T-helper 2 cell treated with Interferon-gamma antibody and Interleukin-4, amounts not matched to agents 5 μg/mL and 100 μg/mL, for 36 hours (primary cell): ENCODE results near the gene KRTAP10-2.

Experiments used
- DNase-seq: peaks from one replicate; pipeline ENCODE4 v3.0.0; 2021; ENCODE audit warnings: low spot score
- H3K27ac Mint-ChIP-seq: one replicate; pipeline ENCODE4 v1.8.0; 2021; ENCODE audit warnings: mild to moderate bottlenecking, mixed read lengths
- H3K27me3 Mint-ChIP-seq: one replicate; pipeline ENCODE4 v1.8.0; 2021; ENCODE audit warnings: low read depth, mixed read lengths
- H3K36me3 Mint-ChIP-seq: one replicate; pipeline ENCODE4 v1.8.0; 2021; ENCODE audit warnings: low read depth, mixed read lengths
- H3K4me1 Mint-ChIP-seq: one replicate; pipeline ENCODE4 v1.8.0; 2021; ENCODE audit warnings: low read depth, mixed read lengths
- H3K4me3 Mint-ChIP-seq: one replicate; pipeline ENCODE4 v1.8.0; 2022; ENCODE audit warnings: mild to moderate bottlenecking, moderate library complexity, mixed read lengths
- H3K9me3 Mint-ChIP-seq: one replicate; pipeline ENCODE4 v1.8.0; 2021; ENCODE audit warnings: mixed read lengths

The KRTAP10-2 gene

GRCh38 chr21:44516342-44516741 is 35.0 kb downstream of the KRTAP10-2 start:
- no peaks in the 10 kb centered on the region for H3K4me1 Mint-ChIP-seq
- no peak for DNase-seq
- H3K9me3 Mint-ChIP-seq, result no peaks in the 10 kb centered on the region
- H3K36me3 Mint-ChIP-seq, result no peaks in the 10 kb centered on the region
- H3K27ac Mint-ChIP-seq, result no peak overlapping the region
- H3K4me3 Mint-ChIP-seq, result no peak overlapping the region
- H3K27me3 Mint-ChIP-seq, result no peaks in the 10 kb centered on the region

- Mint-ChIP-seq H3K4me1 (no peaks in the 10 kb centered on the region), H3K27ac (no peak overlapping the region), H3K27me3 (no peaks in the 10 kb centered on the region), H3K36me3 (no peaks in the 10 kb centered on the region), H3K4me3 (no peak overlapping the region), H3K9me3 (no peaks in the 10 kb centered on the region)
- DNase-seq, result no peak
Observed at GRCh38 chr21:44515359-44516165, 35.7 kb downstream of the KRTAP10-2 start.

GRCh38 chr21:44514746-44515358 is 36.5 kb downstream of the KRTAP10-2 start:
- no peaks in the 10 kb centered on the region for H3K4me1 Mint-ChIP-seq
- no peaks in the 10 kb centered on the region for H3K36me3 Mint-ChIP-seq
- no peak for DNase-seq
- H3K4me3 Mint-ChIP-seq, result no peak overlapping the region
- no peak overlapping the region for H3K27ac Mint-ChIP-seq
- no peaks in the 10 kb centered on the region for H3K9me3 Mint-ChIP-seq
- no peaks in the 10 kb centered on the region for H3K27me3 Mint-ChIP-seq

- H3K4me1 Mint-ChIP-seq, result no peaks in the 10 kb centered on the region
- H3K4me3 Mint-ChIP-seq, result no peak overlapping the region
- H3K36me3 Mint-ChIP-seq, result no peaks in the 10 kb centered on the region
- H3K27me3 Mint-ChIP-seq, result no peaks in the 10 kb centered on the region
- no peak for DNase-seq
- H3K9me3 Mint-ChIP-seq, result no peaks in the 10 kb centered on the region
- H3K27ac Mint-ChIP-seq, result no peak overlapping the region
Observed at GRCh38 chr21:44514218-44514520, 37.1 kb downstream of the KRTAP10-2 start.

GRCh38 chr21:44513389-44514217 is 37.7 kb downstream of the KRTAP10-2 start:
- Mint-ChIP-seq H3K9me3 (no peaks in the 10 kb centered on the region), H3K36me3 (no peaks in the 10 kb centered on the region), H3K27me3 (no peaks in the 10 kb centered on the region), H3K4me1 (no peaks in the 10 kb centered on the region), H3K27ac (no peak overlapping the region), H3K4me3 (no peak overlapping the region)
- DNase-seq, result no peak

- Mint-ChIP-seq H3K27ac (no peak overlapping the region), H3K4me3 (no peak overlapping the region), H3K36me3 (no peaks in the 10 kb centered on the region), H3K9me3 (no peaks in the 10 kb centered on the region), H3K4me1 (no peaks in the 10 kb centered on the region), H3K27me3 (no peaks in the 10 kb centered on the region)
- DNase-seq, result no peak
Observed at GRCh38 chr21:44512496-44513388, 38.6 kb downstream of the KRTAP10-2 start.

- H3K4me3 Mint-ChIP-seq, result no peak overlapping the region
Observed at GRCh38 chr21:44511938-44512275, 39.4 kb downstream of the KRTAP10-2 start.

GRCh38 chr21:44511219-44511937 is 39.9 kb downstream of the KRTAP10-2 start:
- H3K27me3 Mint-ChIP-seq, result no peaks in the 10 kb centered on the region
- DNase-seq, result no peak
- H3K4me1 Mint-ChIP-seq, result no peaks in the 10 kb centered on the region
- no peaks in the 10 kb centered on the region for H3K36me3 Mint-ChIP-seq
- no peak overlapping the region for H3K4me3 Mint-ChIP-seq
- H3K27ac Mint-ChIP-seq, result no peak overlapping the region
- H3K9me3 Mint-ChIP-seq, result no peaks in the 10 kb centered on the region

More at GRCh38 chr21:44511938-44512275, 39.4 kb downstream of the KRTAP10-2 start:
- Mint-ChIP-seq H3K27me3 (no peaks in the 10 kb centered on the region), H3K36me3 (no peaks in the 10 kb centered on the region), H3K27ac (no peak overlapping the region), H3K9me3 (no peaks in the 10 kb centered on the region), H3K4me1 (no peaks in the 10 kb centered on the region)
- DNase-seq, result no peak

GRCh38 chr21:44510508-44511218 is 40.6 kb downstream of the KRTAP10-2 start:
- DNase-seq, result peak; percentile 59
- no peaks in the 10 kb centered on the region for H3K36me3 Mint-ChIP-seq
- H3K4me3 Mint-ChIP-seq, result no peak overlapping the region
- H3K27me3 Mint-ChIP-seq, result no peaks in the 10 kb centered on the region
- no peaks in the 10 kb centered on the region for H3K4me1 Mint-ChIP-seq
- H3K27ac Mint-ChIP-seq, result no peak overlapping the region
- no peaks in the 10 kb centered on the region for H3K9me3 Mint-ChIP-seq

GRCh38 chr21:44510109-44510507 is 41.2 kb downstream of the KRTAP10-2 start:
- H3K9me3 Mint-ChIP-seq, result no peaks in the 10 kb centered on the region
- H3K27ac Mint-ChIP-seq, result no peak overlapping the region
- no peaks in the 10 kb centered on the region for H3K36me3 Mint-ChIP-seq
- no peak for DNase-seq
- H3K27me3 Mint-ChIP-seq, result no peaks in the 10 kb centered on the region
- H3K4me1 Mint-ChIP-seq, result no peaks in the 10 kb centered on the region
- H3K4me3 Mint-ChIP-seq, result no peak overlapping the region

- Mint-ChIP-seq H3K4me1 (no peaks in the 10 kb centered on the region), H3K36me3 (no peaks in the 10 kb centered on the region), H3K27me3 (no peaks in the 10 kb centered on the region), H3K9me3 (no peaks in the 10 kb centered on the region), H3K4me3 (no peak overlapping the region), H3K27ac (no peak overlapping the region)
- no peak for DNase-seq
Observed at GRCh38 chr21:44509539-44509938, 41.8 kb downstream of the KRTAP10-2 start.

- H3K9me3 Mint-ChIP-seq, result no peaks in the 10 kb centered on the region
- H3K27ac Mint-ChIP-seq, result no peak overlapping the region
- DNase-seq, result no peak
- H3K4me1 Mint-ChIP-seq, result no peaks in the 10 kb centered on the region
- no peak overlapping the region for H3K4me3 Mint-ChIP-seq
- no peaks in the 10 kb centered on the region for H3K36me3 Mint-ChIP-seq
- H3K27me3 Mint-ChIP-seq, result no peaks in the 10 kb centered on the region
Observed at GRCh38 chr21:44508711-44509445, 42.4 kb downstream of the KRTAP10-2 start.
